Anterior cingulate cortex (tissue), 58 donors: ENCODE data around the gene GRIPAP1.

Experiments
- DNase-seq, 58 donors: peaks; one replicate each; lab custom pipeline; 2025; lab: John Stamatoyannopoulos, UW

GRIPAP1 gene

GRCh38 chrX:48934581-48935300, 67.3 kb downstream of the GRIPAP1 start:
- DNase-seq = no peak

- no peak for DNase-seq
Measured at GRCh38 chrX:48933757-48934156, 68.3 kb downstream of the GRIPAP1 start.

GRCh38 chrX:48927736-48928382, 74.2 kb downstream of the GRIPAP1 start:
- no peak for DNase-seq

GRCh38 chrX:48927123-48927522, 74.9 kb downstream of the GRIPAP1 start:
- DNase-seq = no peak

GRCh38 chrX:48924270-48924669, 77.8 kb downstream of the GRIPAP1 start:
- no peak for DNase-seq

GRCh38 chrX:48923771-48924170, 78.3 kb downstream of the GRIPAP1 start:
- DNase-seq = no peak
